ENCODE measurements around the gene AIPL1. TPM values are rescaled to one million over a fixed set of nuclear protein-coding genes. Genes with fewer than 3 reads are reported as not detected.
A peak's percentile ranks its signal among the peaks of the same experiment; 100 is the strongest.

AIPL1 gene
- total RNA-seq, 4 donors from 2014 or later, result not detected

GRCh38 chr17:6394055-6394606, 40.8 kb downstream of the AIPL1 start:
- Histone ChIP-seq H3K4me3 (no peak overlapping the region), H3K27ac (no peak overlapping the region), H3K4me1 (no peaks in the 10 kb centered on the region), H3K9me3 (peaks cover 5% of the 10 kb centered on the region), H3K36me3 (no peaks in the 10 kb centered on the region), H3K27me3 (peaks cover 45% of the 10 kb centered on the region)
- TF ChIP-seq POLR2AphosphoS5 (IDR thresholded peaks at IDR 0.05) (no peak), EP300 (IDR thresholded peaks at IDR 0.05) (no peak), POLR2A (IDR thresholded peaks at IDR 0.05) (no peak), CTCF (IDR thresholded peaks at IDR 0.05) (no peak)
- peak in 1 of 2 donors; percentile 44 for DNase-seq (ENCODE audit: low spot score in 2 of 2)
- 12% methylated on average over 5 of the region's 8 CpGs for WGBS

GRCh38 chr17:6393351-6393952, 41.5 kb downstream of the AIPL1 start:
- DNase-seq (ENCODE audit: low spot score in 2 of 2), result peak in 1 of 2 donors; percentile 34

GRCh38 chr17:6392609-6393350, 42.1 kb downstream of the AIPL1 start:
- H3K27ac ChIP-seq, result no peak overlapping the region
- peak in 1 of 2 donors; percentile 34 for DNase-seq (ENCODE audit: low spot score in 2 of 2)
- H3K36me3 ChIP-seq, result no peaks in the 10 kb centered on the region
- peaks cover 45% of the 10 kb centered on the region for H3K27me3 ChIP-seq
- no peaks in the 10 kb centered on the region for H3K4me1 ChIP-seq
- 44% methylated on average over 13 of the region's 13 CpGs for WGBS
- H3K9me3 ChIP-seq, result no peaks in the 10 kb centered on the region
- TF ChIP-seq POLR2A (IDR thresholded peaks at IDR 0.05) (no peak), CTCF (IDR thresholded peaks at IDR 0.05) (no peak), POLR2AphosphoS5 (IDR thresholded peaks at IDR 0.05) (no peak), EP300 (IDR thresholded peaks at IDR 0.05) (no peak)
- H3K4me3 ChIP-seq, result no peak overlapping the region

More at GRCh38 chr17:6393351-6393952, 41.5 kb downstream of the AIPL1 start:
- Histone ChIP-seq H3K27me3 (peaks cover 45% of the 10 kb centered on the region), H3K4me1 (no peaks in the 10 kb centered on the region), H3K4me3 (no peak overlapping the region), H3K27ac (no peak overlapping the region), H3K36me3 (no peaks in the 10 kb centered on the region), H3K9me3 (no peaks in the 10 kb centered on the region)
- TF ChIP-seq EP300 (IDR thresholded peaks at IDR 0.05), result no peak
- 62% methylated on average over 15 of the region's 15 CpGs for WGBS

- DNase-seq (ENCODE audit: low spot score in 2 of 2), result peak in 1 of 2 donors; percentile 50
- Histone ChIP-seq H3K27me3 (peaks cover 18% of the 10 kb centered on the region), H3K27ac (no peak overlapping the region), H3K4me3 (no peak overlapping the region), H3K36me3 (no peaks in the 10 kb centered on the region), H3K4me1 (no peaks in the 10 kb centered on the region), H3K9me3 (no peaks in the 10 kb centered on the region)
- WGBS, result 56% methylated on average over 8 of the region's 11 CpGs
- TF ChIP-seq POLR2A (IDR thresholded peaks at IDR 0.05) (no peak), EP300 (IDR thresholded peaks at IDR 0.05) (no peak), CTCF (IDR thresholded peaks at IDR 0.05) (no peak), POLR2AphosphoS5 (IDR thresholded peaks at IDR 0.05) (no peak)
These were observed 46.5 kb downstream of the AIPL1 start for GRCh38 chr17:6388416-6388815.

- no peak overlapping the region for H3K27ac ChIP-seq
- no peaks in the 10 kb centered on the region for H3K9me3 ChIP-seq
- 72% methylated on average over 8 of the region's 8 CpGs for WGBS
- H3K27me3 ChIP-seq, result peaks cover 12% of the 10 kb centered on the region
- H3K4me1 ChIP-seq, result no peaks in the 10 kb centered on the region
- no peak overlapping the region for H3K4me3 ChIP-seq
- no peak for TF ChIP-seq POLR2AphosphoS5 (IDR thresholded peaks at IDR 0.05)
- no peak for TF ChIP-seq EP300 (IDR thresholded peaks at IDR 0.05)
- no peak for TF ChIP-seq CTCF (IDR thresholded peaks at IDR 0.05)
- no peak for TF ChIP-seq POLR2A (IDR thresholded peaks at IDR 0.05)
- no peak for DNase-seq (ENCODE audit: low spot score in 2 of 2)
- H3K36me3 ChIP-seq, result no peaks in the 10 kb centered on the region
These were observed 47.1 kb downstream of the AIPL1 start for GRCh38 chr17:6387858-6388257.
